HEK293 (cell line): Measurements from ENCODE around the gene GABPB1.

Experiments
- CTCF ChIA-PET: fragments of 350-600 bp; formaldehyde crosslinking; extraction: SDS; loops from one replicate; lab custom pipeline; 2021; ENCODE audit warnings: antibody characterized with exemption; lab: Yijun Ruan, JAX
- POLR2A ChIA-PET: fragments of 300-600 bp; formaldehyde crosslinking; extraction: SDS; loops from one replicate; lab custom pipeline; 2020; ENCODE audit warnings: antibody characterized with exemption, inconsistent platforms; lab: Yijun Ruan, JAX
- H3K27ac ChIP-seq: fragments of 200-500 bp; sonication (Bioruptor generic); 2 replicates; pipeline ENCODE4 v1.5.1; 2014; ENCODE audit warnings: low read depth, low read length, control low read depth, inconsistent platforms; ENCODE audit errors: extremely low read depth
- H3K36me3 ChIP-seq, 2 experiments: fragments of 200-500 bp in 1 of 2; sonication (Bioruptor generic) in 1 of 2; 1 replicate in 1 of 2; 2 replicates in 1 of 2; pipeline ENCODE4 v1.5.1; 2014 to 2017; ENCODE audit warnings: inconsistent platforms in 2 of 2, low read length in 2 of 2; ENCODE audit not compliant: control insufficient read depth in 2 of 2, insufficient read depth in 1 of 2
- H3K4me1 ChIP-seq: fragments of 200-500 bp; sonication (Bioruptor generic); 2 replicates; pipeline ENCODE4 v1.5.1; 2014; ENCODE audit warnings: mild to moderate bottlenecking, low read length, inconsistent platforms; ENCODE audit not compliant: control insufficient read depth, insufficient read depth
- H3K4me3 ChIP-seq: 2 replicates; pipeline ENCODE4 v1.5.1; 2011; ENCODE audit warnings: low read depth, mild to moderate bottlenecking, control low read depth, low read length, moderate library complexity
- H3K9me3 ChIP-seq: fragments of 200-500 bp; sonication (Bioruptor generic); 2 replicates; pipeline ENCODE4 v1.5.1; 2014; ENCODE audit warnings: low read depth, low read length, inconsistent platforms; ENCODE audit not compliant: control insufficient read depth, insufficient read depth
- BCL11B ChIP-seq: fragments of 450-650 bp; formaldehyde crosslinking; IDR thresholded peaks from 2 replicates; pipeline ENCODE4 v1.5.1; 2016; ENCODE audit warnings: low read depth, missing biosample characterization, missing genetic modification characterization
- CTCF ChIP-seq: fragments of 450-650 bp; formaldehyde crosslinking; IDR thresholded peaks from 2 replicates; pipeline ENCODE4 v1.5.1; 2016; ENCODE audit warnings: missing biosample characterization, missing genetic modification characterization
- RBAK ChIP-seq: fragments of 450-650 bp; formaldehyde crosslinking; IDR thresholded peaks from 2 replicates; pipeline ENCODE4 v1.5.1; 2016; ENCODE audit warnings: missing biosample characterization, missing genetic modification characterization
- TRIM28 ChIP-seq: IDR thresholded peaks from 2 replicates; pipeline ENCODE4 v1.6.1; 2011; ENCODE audit warnings: low read length, control low read depth, borderline replicate concordance
- ZBTB21 ChIP-seq: fragments of 450-650 bp; formaldehyde crosslinking; IDR thresholded peaks from 2 replicates; pipeline ENCODE4 v1.5.1; 2017; ENCODE audit warnings: missing biosample characterization, missing genetic modification characterization
- ZBTB49 ChIP-seq: fragments of 450-650 bp; formaldehyde crosslinking; IDR thresholded peaks from 2 replicates; pipeline ENCODE4 v1.5.1; 2016; ENCODE audit warnings: missing biosample characterization, missing genetic modification characterization, low read depth
- ZNF121 ChIP-seq: fragments of 450-650 bp; formaldehyde crosslinking; IDR thresholded peaks from 2 replicates; pipeline ENCODE4 v1.5.1; 2016; ENCODE audit warnings: missing biosample characterization, missing genetic modification characterization
- ZNF174 ChIP-seq: fragments of 450-650 bp; formaldehyde crosslinking; IDR thresholded peaks from 2 replicates; pipeline ENCODE4 v1.5.0; 2017; ENCODE audit warnings: missing biosample characterization, mild to moderate bottlenecking, missing genetic modification characterization
- ZNF19 ChIP-seq: fragments of 450-650 bp; formaldehyde crosslinking; IDR thresholded peaks from 2 replicates; pipeline ENCODE4; 2016; ENCODE audit warnings: missing biosample characterization, missing genetic modification characterization, low read depth
- ZNF239 ChIP-seq: fragments of 450-650 bp; formaldehyde crosslinking; IDR thresholded peaks from 2 replicates; pipeline ENCODE4 v1.5.1; 2016; ENCODE audit warnings: missing biosample characterization, missing genetic modification characterization
- ZNF394 ChIP-seq: fragments of 450-650 bp; formaldehyde crosslinking; IDR thresholded peaks from 2 replicates; pipeline ENCODE4 v1.5.1; 2016; ENCODE audit warnings: missing biosample characterization, missing genetic modification characterization, mild to moderate bottlenecking, moderate library complexity, borderline replicate concordance
- ZNF426 ChIP-seq: fragments of 450-650 bp; formaldehyde crosslinking; IDR thresholded peaks from 2 replicates; pipeline ENCODE4 v1.5.1; 2017; ENCODE audit warnings: missing biosample characterization, missing genetic modification characterization, mild to moderate bottlenecking, inconsistent platforms, moderate library complexity
- ZNF488 ChIP-seq: fragments of 450-650 bp; formaldehyde crosslinking; IDR thresholded peaks from 2 replicates; pipeline ENCODE4 v1.5.1; 2016; ENCODE audit warnings: missing biosample characterization, missing genetic modification characterization
- ZNF510 ChIP-seq: fragments of 450-650 bp; formaldehyde crosslinking; IDR thresholded peaks from 2 replicates; pipeline ENCODE4 v1.5.1; 2018; ENCODE audit warnings: mild to moderate bottlenecking, missing genetic modification characterization, missing biosample characterization; ENCODE audit not compliant: insufficient replicate concordance
- ZNF555 ChIP-seq: fragments of 450-650 bp; formaldehyde crosslinking; conservative IDR thresholded peaks from 2 replicates; pipeline ENCODE4 v1.5.1; 2017; ENCODE audit warnings: missing biosample characterization, mild to moderate bottlenecking, missing genetic modification characterization, inconsistent platforms
- ZNF561 ChIP-seq: fragments of 450-650 bp; IDR thresholded peaks from 2 replicates; pipeline ENCODE4 v1.5.1; 2018; ENCODE audit warnings: missing biosample characterization, missing genetic modification characterization, borderline replicate concordance
- TF ChIP-seq, protein P1 (sequence below): fragments of 450-650 bp; formaldehyde crosslinking; IDR thresholded peaks from 2 replicates; pipeline ENCODE4 v1.5.1; 2016; ENCODE audit warnings: missing biosample characterization, missing genetic modification characterization, borderline replicate concordance
- TF ChIP-seq, protein P2 (sequence below): fragments of 450-650 bp; formaldehyde crosslinking; IDR thresholded peaks from 2 replicates; pipeline ENCODE4 v1.5.1; 2016; ENCODE audit warnings: missing biosample characterization, missing genetic modification characterization
- TF ChIP-seq, protein P3 (sequence below): fragments of 450-650 bp; formaldehyde crosslinking; IDR thresholded peaks from 2 replicates; pipeline ENCODE4 v1.5.1; 2016; ENCODE audit warnings: missing biosample characterization, missing genetic modification characterization
- TF ChIP-seq, protein P4 (sequence below): fragments of 450-650 bp; formaldehyde crosslinking; optimal IDR thresholded peaks from 2 replicates; pipeline ENCODE3; 2016; ENCODE audit warnings: missing biosample characterization, mild to moderate bottlenecking, missing genetic modification characterization
- TF ChIP-seq, protein P5 (sequence below): fragments of 450-650 bp; formaldehyde crosslinking; IDR thresholded peaks from 2 replicates; pipeline ENCODE4 v1.5.1; 2016; ENCODE audit warnings: missing biosample characterization, missing genetic modification characterization

The GABPB1 gene

GRCh38 chr15:50363612-50364011 lies 8.6 kb upstream of the GABPB1 start (continued):
- TF ChIP-seq, protein P1, sequence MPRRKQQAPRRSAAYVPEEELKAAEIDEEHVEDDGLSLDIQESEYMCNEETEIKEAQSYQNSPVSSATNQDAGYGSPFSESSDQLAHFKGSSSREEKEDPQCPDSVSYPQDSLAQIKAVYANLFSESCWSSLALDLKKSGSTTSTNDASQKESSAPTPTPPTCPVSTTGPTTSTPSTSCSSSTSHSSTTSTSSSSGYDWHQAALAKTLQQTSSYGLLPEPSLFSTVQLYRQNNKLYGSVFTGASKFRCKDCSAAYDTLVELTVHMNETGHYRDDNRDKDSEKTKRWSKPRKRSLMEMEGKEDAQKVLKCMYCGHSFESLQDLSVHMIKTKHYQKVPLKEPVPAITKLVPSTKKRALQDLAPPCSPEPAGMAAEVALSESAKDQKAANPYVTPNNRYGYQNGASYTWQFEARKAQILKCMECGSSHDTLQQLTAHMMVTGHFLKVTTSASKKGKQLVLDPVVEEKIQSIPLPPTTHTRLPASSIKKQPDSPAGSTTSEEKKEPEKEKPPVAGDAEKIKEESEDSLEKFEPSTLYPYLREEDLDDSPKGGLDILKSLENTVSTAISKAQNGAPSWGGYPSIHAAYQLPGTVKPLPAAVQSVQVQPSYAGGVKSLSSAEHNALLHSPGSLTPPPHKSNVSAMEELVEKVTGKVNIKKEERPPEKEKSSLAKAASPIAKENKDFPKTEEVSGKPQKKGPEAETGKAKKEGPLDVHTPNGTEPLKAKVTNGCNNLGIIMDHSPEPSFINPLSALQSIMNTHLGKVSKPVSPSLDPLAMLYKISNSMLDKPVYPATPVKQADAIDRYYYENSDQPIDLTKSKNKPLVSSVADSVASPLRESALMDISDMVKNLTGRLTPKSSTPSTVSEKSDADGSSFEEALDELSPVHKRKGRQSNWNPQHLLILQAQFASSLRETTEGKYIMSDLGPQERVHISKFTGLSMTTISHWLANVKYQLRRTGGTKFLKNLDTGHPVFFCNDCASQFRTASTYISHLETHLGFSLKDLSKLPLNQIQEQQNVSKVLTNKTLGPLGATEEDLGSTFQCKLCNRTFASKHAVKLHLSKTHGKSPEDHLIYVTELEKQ (tag by site-specific recombination), result no peak
- TF ChIP-seq ZNF121 (tag by site-specific recombination), result no peak
- TF ChIP-seq, protein P2, sequence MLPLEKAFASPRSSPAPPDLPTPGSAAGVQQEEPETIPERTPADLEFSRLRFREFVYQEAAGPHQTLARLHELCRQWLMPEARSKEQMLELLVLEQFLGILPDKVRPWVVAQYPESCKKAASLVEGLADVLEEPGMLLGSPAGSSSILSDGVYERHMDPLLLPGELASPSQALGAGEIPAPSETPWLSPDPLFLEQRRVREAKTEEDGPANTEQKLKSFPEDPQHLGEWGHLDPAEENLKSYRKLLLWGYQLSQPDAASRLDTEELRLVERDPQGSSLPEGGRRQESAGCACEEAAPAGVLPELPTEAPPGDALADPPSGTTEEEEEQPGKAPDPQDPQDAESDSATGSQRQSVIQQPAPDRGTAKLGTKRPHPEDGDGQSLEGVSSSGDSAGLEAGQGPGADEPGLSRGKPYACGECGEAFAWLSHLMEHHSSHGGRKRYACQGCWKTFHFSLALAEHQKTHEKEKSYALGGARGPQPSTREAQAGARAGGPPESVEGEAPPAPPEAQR (tag by site-specific recombination), result no peak
- no peak for TF ChIP-seq ZNF174 (tag by site-specific recombination)
- TF ChIP-seq ZNF19 (tag by site-specific recombination), result no peak
- TF ChIP-seq ZBTB21 (tag by site-specific recombination), result no peak
- TF ChIP-seq ZNF239 (tag by site-specific recombination), result no peak
- TF ChIP-seq ZBTB49 (tag by site-specific recombination), result no peak
- TF ChIP-seq ZNF510 (tag by site-specific recombination), result no peak
- no peak for TF ChIP-seq TRIM28

DNA sequence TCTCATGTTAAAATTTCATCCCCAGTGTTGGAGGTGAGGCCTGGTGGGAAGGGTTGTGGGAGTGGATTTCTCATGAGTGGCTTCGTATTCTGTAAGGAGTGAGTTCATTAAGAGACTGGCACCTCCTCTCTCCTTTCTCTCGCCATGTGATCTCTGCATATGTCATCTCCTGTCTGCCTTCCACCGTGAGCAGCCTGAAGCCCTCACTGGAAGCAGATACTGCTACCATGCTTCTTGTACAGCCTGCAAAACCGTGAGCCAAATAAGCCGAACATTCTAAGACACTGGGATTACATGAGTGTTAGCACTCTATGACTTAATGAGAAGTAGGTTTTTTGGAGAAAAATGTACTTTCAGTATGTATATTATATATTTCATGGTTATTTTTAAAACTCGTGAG lies 6.8 kb upstream of the GABPB1 start:
- Histone ChIP-seq H3K4me1 (no peaks in the 10 kb centered on the region), H3K4me3 (no peak overlapping the region), H3K36me3 (peaks cover 16 to 43% of the 10 kb centered on the region in 2 experiments; a peak in 2 of 3 replicates), H3K9me3 (no peaks in the 10 kb centered on the region), H3K27ac (no peak overlapping the region)
- POLR2A ChIA-PET, result no interaction called here
- CTCF ChIA-PET, result interaction anchor here (0.7 kb wide), 1 partner anchor 546 kb away, joined by 3 read pairs; no protein-coding TSS in a partner anchor
- TF ChIP-seq, protein P3, sequence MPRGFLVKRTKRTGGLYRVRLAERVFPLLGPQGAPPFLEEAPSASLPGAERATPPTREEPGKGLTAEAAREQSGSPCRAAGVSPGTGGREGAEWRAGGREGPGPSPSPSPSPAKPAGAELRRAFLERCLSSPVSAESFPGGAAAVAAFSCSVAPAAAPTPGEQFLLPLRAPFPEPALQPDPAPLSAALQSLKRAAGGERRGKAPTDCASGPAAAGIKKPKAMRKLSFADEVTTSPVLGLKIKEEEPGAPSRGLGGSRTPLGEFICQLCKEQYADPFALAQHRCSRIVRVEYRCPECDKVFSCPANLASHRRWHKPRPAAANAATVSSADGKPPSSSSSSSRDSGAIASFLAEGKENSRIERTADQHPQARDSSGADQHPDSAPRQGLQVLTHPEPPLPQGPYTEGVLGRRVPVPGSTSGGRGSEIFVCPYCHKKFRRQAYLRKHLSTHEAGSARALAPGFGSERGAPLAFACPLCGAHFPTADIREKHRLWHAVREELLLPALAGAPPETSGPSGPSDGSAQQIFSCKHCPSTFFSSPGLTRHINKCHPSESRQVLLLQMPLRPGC (tag by site-specific recombination), result no peak
- TF ChIP-seq ZNF426 (tag by site-specific recombination), result no peak
- no peak for TF ChIP-seq ZNF561
- TF ChIP-seq, protein P4, sequence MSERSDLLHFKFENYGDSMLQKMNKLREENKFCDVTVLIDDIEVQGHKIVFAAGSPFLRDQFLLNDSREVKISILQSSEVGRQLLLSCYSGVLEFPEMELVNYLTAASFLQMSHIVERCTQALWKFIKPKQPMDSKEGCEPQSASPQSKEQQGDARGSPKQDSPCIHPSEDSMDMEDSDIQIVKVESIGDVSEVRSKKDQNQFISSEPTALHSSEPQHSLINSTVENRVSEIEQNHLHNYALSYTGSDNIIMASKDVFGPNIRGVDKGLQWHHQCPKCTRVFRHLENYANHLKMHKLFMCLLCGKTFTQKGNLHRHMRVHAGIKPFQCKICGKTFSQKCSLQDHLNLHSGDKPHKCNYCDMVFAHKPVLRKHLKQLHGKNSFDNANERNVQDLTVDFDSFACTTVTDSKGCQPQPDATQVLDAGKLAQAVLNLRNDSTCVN (tag by site-specific recombination), result no peak
- TF ChIP-seq, protein P5, sequence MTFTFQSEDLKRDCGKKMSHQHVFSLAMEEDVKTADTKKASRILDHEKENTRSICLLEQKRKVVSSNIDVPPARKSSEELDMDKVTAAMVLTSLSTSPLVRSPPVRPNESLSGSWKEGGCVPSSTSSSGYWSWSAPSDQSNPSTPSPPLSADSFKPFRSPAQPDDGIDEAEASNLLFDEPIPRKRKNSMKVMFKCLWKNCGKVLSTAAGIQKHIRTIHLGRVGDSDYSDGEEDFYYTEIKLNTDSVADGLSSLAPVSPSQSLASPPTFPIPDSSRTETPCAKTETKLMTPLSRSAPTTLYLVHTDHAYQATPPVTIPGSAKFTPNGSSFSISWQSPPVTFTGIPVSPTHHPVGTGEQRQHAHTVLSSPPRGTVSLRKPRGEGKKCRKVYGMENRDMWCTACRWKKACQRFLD (tag by site-specific recombination), result no peak
- no peak for TF ChIP-seq CTCF (tag by site-specific recombination)
- TF ChIP-seq ZNF394, result no peak
- TF ChIP-seq BCL11B (tag by site-specific recombination), result no peak
- no peak for TF ChIP-seq RBAK (tag by site-specific recombination)
- TF ChIP-seq ZNF488 (tag by site-specific recombination), result no peak
- TF ChIP-seq ZNF555 (tag by site-specific recombination), result no peak
